ENCODE data around the gene SOCS7. TPM values are rescaled to one million over a fixed set of nuclear protein-coding genes. Genes with fewer than 3 reads are reported as not detected.
A peak's percentile ranks its signal among the peaks of the same experiment; 100 is the strongest.

The SOCS7 gene
- total RNA-seq, 1 donor from 2014 or later, result 16.8 TPM

DNA sequence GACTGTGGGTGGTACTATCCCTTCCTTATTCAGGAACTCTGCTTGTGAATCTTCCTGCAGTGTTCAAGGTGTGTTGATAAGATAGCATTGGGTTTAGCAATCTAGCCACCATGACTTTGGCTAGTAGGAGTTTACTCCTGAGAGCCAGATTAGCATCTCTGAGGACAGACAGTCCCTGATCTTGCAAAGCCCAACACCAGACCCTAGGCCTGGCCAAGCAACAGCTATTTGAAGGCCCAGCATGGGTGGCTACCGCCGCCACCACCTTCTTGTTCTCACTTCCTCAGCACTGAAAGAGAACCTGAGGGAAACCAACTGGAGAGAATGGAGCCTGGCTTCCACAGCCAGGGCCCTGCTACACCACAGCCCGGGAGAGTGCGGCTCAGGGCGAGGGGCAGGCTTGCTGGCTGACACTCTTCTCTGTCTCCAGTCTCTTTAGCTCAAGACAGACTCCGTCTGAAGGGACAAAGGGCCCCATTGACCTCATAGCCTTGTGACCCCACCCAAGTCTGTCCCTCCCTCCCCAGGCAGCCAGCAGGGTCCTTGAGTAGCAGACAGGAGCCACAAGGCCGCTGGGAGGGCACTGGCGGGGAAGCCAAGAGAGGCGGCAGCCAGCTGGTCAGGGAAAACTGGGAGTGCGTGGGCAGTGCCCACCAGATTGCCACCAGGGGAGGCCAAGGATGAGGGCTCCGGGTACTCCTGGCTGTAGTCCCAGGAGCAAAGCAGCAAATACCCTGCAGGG lies 65.7 kb downstream of the SOCS7 start:
- no peak overlapping the region for H3K9ac ChIP-seq (ENCODE audit: low read length)
- peaks cover 20% of the 10 kb centered on the region for H3K4me1 ChIP-seq (ENCODE audit: insufficient read depth, low read length)
- DNase-seq (ENCODE audit: low read depth), result no peak
- no peaks in the 10 kb centered on the region for H4K20me1 ChIP-seq (ENCODE audit: insufficient read depth, low read length)
- H3K9me3 ChIP-seq (ENCODE audit: insufficient read depth, low read depth, low read length), result no peaks in the 10 kb centered on the region
- H3K27ac ChIP-seq (ENCODE audit: low read depth, low read length), result no peak overlapping the region
- no peaks in the 10 kb centered on the region for H3K36me3 Mint-ChIP-seq (ENCODE audit: low read depth, unreplicated experiment)
- peaks cover 16% of the 10 kb centered on the region for H3K4me1 Mint-ChIP-seq (ENCODE audit: low read depth, unreplicated experiment)
- no peak overlapping the region for H2AFZ ChIP-seq (ENCODE audit: low read depth, low read length)
- FAIRE-seq, result no peak
- peak overlapping the region; percentile 69 for H3K27ac Mint-ChIP-seq (ENCODE audit: unreplicated experiment)
- H3K79me2 ChIP-seq (ENCODE audit: insufficient read depth, low read length), result no peaks in the 10 kb centered on the region
- H3K4me2 ChIP-seq (ENCODE audit: low read length), result no peak overlapping the region
- no peak overlapping the region for H3K4me3 Mint-ChIP-seq (ENCODE audit: unreplicated experiment)
- no peak overlapping the region for H3K4me3 ChIP-seq (ENCODE audit: insufficient read depth, low read depth, low read length)
- peaks cover 11% of the 10 kb centered on the region for H3K27me3 Mint-ChIP-seq (ENCODE audit: low read depth, unreplicated experiment)
- H3K27me3 ChIP-seq (ENCODE audit: insufficient read depth, low read length), result peaks cover 21% of the 10 kb centered on the region
- H3K9me3 Mint-ChIP-seq (ENCODE audit: unreplicated experiment), result no peaks in the 10 kb centered on the region
- no peaks in the 10 kb centered on the region for H3K36me3 ChIP-seq (ENCODE audit: insufficient read depth, low read length)
- TF ChIP-seq, protein P1, sequence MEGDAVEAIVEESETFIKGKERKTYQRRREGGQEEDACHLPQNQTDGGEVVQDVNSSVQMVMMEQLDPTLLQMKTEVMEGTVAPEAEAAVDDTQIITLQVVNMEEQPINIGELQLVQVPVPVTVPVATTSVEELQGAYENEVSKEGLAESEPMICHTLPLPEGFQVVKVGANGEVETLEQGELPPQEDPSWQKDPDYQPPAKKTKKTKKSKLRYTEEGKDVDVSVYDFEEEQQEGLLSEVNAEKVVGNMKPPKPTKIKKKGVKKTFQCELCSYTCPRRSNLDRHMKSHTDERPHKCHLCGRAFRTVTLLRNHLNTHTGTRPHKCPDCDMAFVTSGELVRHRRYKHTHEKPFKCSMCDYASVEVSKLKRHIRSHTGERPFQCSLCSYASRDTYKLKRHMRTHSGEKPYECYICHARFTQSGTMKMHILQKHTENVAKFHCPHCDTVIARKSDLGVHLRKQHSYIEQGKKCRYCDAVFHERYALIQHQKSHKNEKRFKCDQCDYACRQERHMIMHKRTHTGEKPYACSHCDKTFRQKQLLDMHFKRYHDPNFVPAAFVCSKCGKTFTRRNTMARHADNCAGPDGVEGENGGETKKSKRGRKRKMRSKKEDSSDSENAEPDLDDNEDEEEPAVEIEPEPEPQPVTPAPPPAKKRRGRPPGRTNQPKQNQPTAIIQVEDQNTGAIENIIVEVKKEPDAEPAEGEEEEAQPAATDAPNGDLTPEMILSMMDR (IDR thresholded peaks at IDR 0.05; ENCODE audit: insufficient read depth, low read depth, low read length), result no peak
- TF ChIP-seq EZH2 (IDR thresholded peaks at IDR 0.05; ENCODE audit: insufficient read depth, low read length), result no peak

DNA sequence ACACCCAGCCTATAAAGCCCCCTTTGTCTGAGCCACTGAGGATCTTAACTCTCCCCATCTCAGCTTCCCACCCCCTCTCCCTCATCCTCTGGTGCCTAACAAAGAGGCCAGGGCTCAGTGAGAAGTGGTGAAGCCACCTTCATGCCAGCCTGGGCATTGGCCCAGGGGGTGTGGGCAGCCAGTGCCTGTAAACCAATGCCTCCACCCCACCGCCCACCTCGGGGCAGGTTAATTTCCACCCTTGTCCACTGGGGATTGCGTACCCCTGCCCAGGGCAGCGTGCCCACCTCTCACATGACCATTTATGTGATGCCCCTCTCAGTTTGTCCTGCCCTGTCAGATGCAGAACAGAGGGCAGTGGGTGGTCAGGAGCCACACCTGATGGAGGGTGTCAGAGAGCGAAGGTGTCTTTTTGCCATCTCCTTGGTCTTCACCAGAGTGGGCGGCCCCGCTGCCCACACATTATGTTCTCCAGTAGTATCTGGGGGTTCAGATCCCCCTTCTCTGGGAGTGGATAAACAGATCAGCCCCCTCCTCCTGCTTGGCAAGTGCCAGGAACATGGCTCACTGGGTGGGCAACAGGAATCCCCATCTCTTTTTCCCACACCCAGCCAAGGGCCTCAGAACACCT lies 66.5 kb downstream of the SOCS7 start:
- H3K27me3 Mint-ChIP-seq (ENCODE audit: low read depth, unreplicated experiment), result peaks cover 11% of the 10 kb centered on the region
- peak overlapping the region; percentile 81 for H3K4me3 Mint-ChIP-seq (ENCODE audit: unreplicated experiment)
- no peaks in the 10 kb centered on the region for H3K9me3 Mint-ChIP-seq (ENCODE audit: unreplicated experiment)
- H3K36me3 ChIP-seq (ENCODE audit: insufficient read depth, low read length), result no peaks in the 10 kb centered on the region
- H4K20me1 ChIP-seq (ENCODE audit: insufficient read depth, low read length), result no peaks in the 10 kb centered on the region
- no peaks in the 10 kb centered on the region for H3K79me2 ChIP-seq (ENCODE audit: insufficient read depth, low read length)
- H3K9ac ChIP-seq (ENCODE audit: low read length), result no peak overlapping the region
- H3K27ac Mint-ChIP-seq (ENCODE audit: unreplicated experiment), result no peak overlapping the region
- H3K4me1 Mint-ChIP-seq (ENCODE audit: low read depth, unreplicated experiment), result peaks cover 16% of the 10 kb centered on the region
- H3K9me3 ChIP-seq (ENCODE audit: insufficient read depth, low read depth, low read length), result no peaks in the 10 kb centered on the region
- no peak overlapping the region for H3K4me3 ChIP-seq (ENCODE audit: insufficient read depth, low read depth, low read length)
- FAIRE-seq (no peak), DNase-seq (ENCODE audit: low read depth) (no peak)
- peaks cover 20% of the 10 kb centered on the region for H3K4me1 ChIP-seq (ENCODE audit: insufficient read depth, low read length)
- TF ChIP-seq EZH2 (IDR thresholded peaks at IDR 0.05; ENCODE audit: insufficient read depth, low read length), result no peak
- TF ChIP-seq, protein P1 (IDR thresholded peaks at IDR 0.05; ENCODE audit: insufficient read depth, low read depth, low read length), result no peak
- no peak overlapping the region for H2AFZ ChIP-seq (ENCODE audit: low read depth, low read length)
- no peak overlapping the region for H3K27ac ChIP-seq (ENCODE audit: low read depth, low read length)
- H3K4me2 ChIP-seq (ENCODE audit: low read length), result peak overlapping the region; percentile 76
- H3K36me3 Mint-ChIP-seq (ENCODE audit: low read depth, unreplicated experiment), result no peaks in the 10 kb centered on the region
- H3K27me3 ChIP-seq (ENCODE audit: insufficient read depth, low read length), result peaks cover 21% of the 10 kb centered on the region
